Pancreas (tissue), 10 donors: ENCODE results near the gene RASIP1. TPM values are rescaled to one million over a fixed set of nuclear protein-coding genes. Genes with fewer than 3 reads are reported as not detected.

Experiments used
- ATAC-seq, 4 donors: fragments of 200-7000 bp; cut with Tn5 transposase; one replicate each; pipeline versions ENCODE4 v1.8.0 to v1.9.1; 2020; ENCODE audit warnings: mild to moderate bottlenecking in 4 of 4, moderate library complexity in 4 of 4
- DNase-seq, 6 donors: peaks; one replicate each; pipeline ENCODE4 v3.0.0-alpha.2; 2020
- FAIRE-seq: peaks from 2 replicates; lab custom pipeline; 2012; peaks lifted over from hg19 to GRCh38; lab: Jason Lieb, UNC
- H3K27ac ChIP-seq, 4 donors: fragments of 200-600 bp; sonication (generic); 1 replicate in 3 of 4; 2 replicates in 1 of 4; pipeline versions ENCODE4 v1.5.0 to v1.8.0; 2020
- H3K27me3 ChIP-seq, 4 donors: fragments of 200-600 bp; one replicate each; pipeline ENCODE4 v1.8.0; 2021
- H3K36me3 ChIP-seq, 3 donors: fragments of 200-600 bp; sonication (generic) in 1 of 3; one replicate each; pipeline versions ENCODE4 v1.5.0 to v1.8.0; 2020 to 2021
- H3K4me1 ChIP-seq, 3 donors: fragments of 200-600 bp; one replicate each; pipeline ENCODE4 v1.8.0; 2021
- H3K4me3 ChIP-seq, 4 donors: fragments of 200-600 bp; sonication (generic) in 2 of 4; one replicate each; pipeline versions ENCODE4 v1.5.0 to v1.8.0; 2020 to 2021
- H3K9me3 ChIP-seq, 4 donors: fragments of 200-600 bp; one replicate each; pipeline ENCODE4 v1.8.0; 2021
- WGBS, 2 donors: extraction: QIAGEN DNeasy Blood & Tissue Kit; methylation state at CpG; one replicate each; pipeline ENCODE4 v1.1.7; 2013; 5-methylcytosine and 5-hydroxymethylcytosine counted together
- intact Hi-C, 3 donors: fragments of 100-400 bp; cut with DNase I; formaldehyde crosslinking; loops; one replicate each; pipeline versions ENCODE4 v1.11.1 to v1.14.2; 2022
- polyA plus RNA-seq, 2 donors: library from polyadenylated mRNA; stranded (reverse); fragments of 200-250 nt; gene quantifications; one replicate each; pipeline ENCODE4 v1.2.3, GENCODE V29; 2013
- total RNA-seq, 6 donors: library from RNA; stranded (reverse); fragmentation: NEBNext Ultra II Directional in 4 of 6; extraction: Animal tissue kit (Norgen Biotek cat#: 25700) in 4 of 6; gene quantifications; one replicate each; pipeline versions ENCODE4 v1.2.1 to v1.2.4, GENCODE V29; 2021 to 2023
- TF ChIP-seq, protein P1 (sequence below), 4 donors: fragments of 200-600 bp; sonication (generic) in 3 of 4; IDR thresholded peaks; one replicate each; pipeline versions ENCODE4 v1.5.0 to v1.8.0; 2021; ENCODE audit warnings: antibody characterized with exemption in 4 of 4
- donor health status: healthy with polysubstance abuse.
- donor health status: DM: no; HTN: no; CAD: no; lungs with moderate emphysema.
- donor health status: DM: no; HTN: no; CAD: no.
- donor health status: control.
- donor health status: control.
- donor health status: Bipolar disorder and iron deficiency.
- donor health status: DM: yes; HTN: yes; CAD: no.
- donor health status: DM: no; HTN: no; CAD: no.
- donor health status: DM: no; HTN: no; CAD: no.
- donor health status: DM: yes; HTN: yes; CAD: no.

Gene RASIP1
- total and polyA plus RNA-seq, 8 donors, result 5.3 to 40.9 (median 7.7) TPM

DNA sequence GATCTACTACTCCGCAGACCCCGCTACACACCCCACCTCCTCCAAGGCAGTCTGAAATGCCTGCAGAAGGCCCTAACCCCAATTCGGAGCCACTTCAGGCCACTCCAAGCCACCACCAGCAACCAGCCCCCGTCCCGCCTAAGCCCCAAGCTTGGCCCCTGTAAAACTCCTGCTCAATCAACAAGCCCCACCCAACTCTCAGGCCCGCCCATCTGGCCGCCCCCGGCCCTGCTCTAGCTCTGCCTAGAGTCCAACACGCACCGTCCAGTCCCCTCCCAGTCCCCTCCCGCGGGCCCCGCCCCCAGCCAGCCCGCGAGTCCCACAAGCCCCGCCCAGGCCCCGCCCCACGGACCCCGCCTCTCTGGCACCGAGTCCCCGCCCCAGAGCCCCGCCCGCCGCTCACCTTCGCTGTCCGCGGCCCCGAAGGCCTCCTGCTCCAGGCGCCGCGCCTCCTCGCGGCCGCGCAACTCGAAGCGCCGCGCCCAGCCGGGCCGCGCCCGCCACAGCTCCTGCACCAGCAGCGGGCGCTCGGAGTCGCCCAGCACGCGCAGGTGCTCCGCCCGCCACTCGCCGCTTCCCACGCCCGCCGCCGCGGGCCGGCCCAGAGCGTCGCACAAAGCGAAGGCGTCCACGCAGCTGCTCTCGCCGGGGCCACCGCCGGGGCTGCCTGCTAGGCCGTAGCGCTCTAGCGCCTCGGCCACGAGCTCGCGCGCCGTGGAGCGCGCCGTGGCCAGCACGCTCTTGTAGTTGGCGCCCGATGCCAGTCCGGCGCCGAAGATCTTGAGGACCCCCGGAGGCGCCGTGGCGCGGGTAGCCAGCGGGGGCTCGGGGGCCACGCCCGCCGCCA, 1.6 kb downstream of the RASIP1 start:
- DNase-seq (peak; percentile 95 to 99 (median 98)), ATAC-seq (peak; percentile 77 to 85 (median 82)), FAIRE-seq (no peak)
- H3K4me3 ChIP-seq, result peak overlapping the region; percentile 35 to 80 (median 60)
- peaks cover 0 to 10% (median 7%) of the 10 kb centered on the region in 3 donors for H3K4me1 ChIP-seq
- H3K36me3 ChIP-seq, result no peaks in the 10 kb centered on the region
- 1 to 2% methylated on average over 62 to 96 of the region's 96 CpGs for WGBS, 2 donors
- TF ChIP-seq, protein P1, sequence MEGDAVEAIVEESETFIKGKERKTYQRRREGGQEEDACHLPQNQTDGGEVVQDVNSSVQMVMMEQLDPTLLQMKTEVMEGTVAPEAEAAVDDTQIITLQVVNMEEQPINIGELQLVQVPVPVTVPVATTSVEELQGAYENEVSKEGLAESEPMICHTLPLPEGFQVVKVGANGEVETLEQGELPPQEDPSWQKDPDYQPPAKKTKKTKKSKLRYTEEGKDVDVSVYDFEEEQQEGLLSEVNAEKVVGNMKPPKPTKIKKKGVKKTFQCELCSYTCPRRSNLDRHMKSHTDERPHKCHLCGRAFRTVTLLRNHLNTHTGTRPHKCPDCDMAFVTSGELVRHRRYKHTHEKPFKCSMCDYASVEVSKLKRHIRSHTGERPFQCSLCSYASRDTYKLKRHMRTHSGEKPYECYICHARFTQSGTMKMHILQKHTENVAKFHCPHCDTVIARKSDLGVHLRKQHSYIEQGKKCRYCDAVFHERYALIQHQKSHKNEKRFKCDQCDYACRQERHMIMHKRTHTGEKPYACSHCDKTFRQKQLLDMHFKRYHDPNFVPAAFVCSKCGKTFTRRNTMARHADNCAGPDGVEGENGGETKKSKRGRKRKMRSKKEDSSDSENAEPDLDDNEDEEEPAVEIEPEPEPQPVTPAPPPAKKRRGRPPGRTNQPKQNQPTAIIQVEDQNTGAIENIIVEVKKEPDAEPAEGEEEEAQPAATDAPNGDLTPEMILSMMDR (IDR thresholded peaks at IDR 0.05), result peak in 2 of 4 donors; percentile 22 to 37
- intact Hi-C loops, result no loop called here
- peak overlapping the region; percentile 81 to 92 (median 90) for H3K27ac ChIP-seq
- H3K9me3 ChIP-seq, result no peaks in the 10 kb centered on the region
- H3K27me3 ChIP-seq, result no peaks in the 10 kb centered on the region

DNA sequence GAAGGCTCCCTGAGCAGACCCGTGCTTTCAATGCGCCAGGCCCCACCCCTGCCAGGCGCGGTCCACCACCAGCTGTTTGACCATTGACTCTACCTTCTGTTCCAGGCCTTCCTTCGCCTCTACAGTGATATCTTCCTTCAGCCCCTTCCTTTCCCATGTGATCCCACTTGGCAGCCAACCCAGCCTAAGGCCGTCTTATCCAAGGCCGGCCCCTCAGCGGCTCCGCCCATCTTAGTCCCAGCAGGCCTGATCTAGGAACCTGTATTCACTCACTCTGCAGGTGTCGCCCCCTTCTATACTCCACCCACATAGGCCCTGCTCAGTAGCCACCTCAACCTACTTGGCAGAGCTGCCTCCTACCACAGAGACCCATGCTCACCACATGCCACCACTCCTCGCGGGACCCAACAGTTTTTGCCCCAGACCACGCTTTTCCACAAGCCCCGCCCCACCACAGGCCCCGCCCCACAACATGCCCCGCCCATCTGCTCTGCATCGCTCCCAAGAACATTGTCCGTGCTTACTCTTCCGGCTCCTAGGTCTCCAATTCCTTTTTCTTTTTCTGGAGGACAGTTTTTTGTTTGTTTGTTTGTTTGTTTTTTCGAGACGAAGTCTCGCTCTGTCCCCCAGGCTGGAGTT, 2.9 kb downstream of the RASIP1 start:
- FAIRE-seq, result no peak
- intact Hi-C loops, result no loop called here
- Histone ChIP-seq H3K36me3 (no peaks in the 10 kb centered on the region), H3K9me3 (no peaks in the 10 kb centered on the region), H3K27ac (peak overlapping the region in 2 of 4 donors; percentile 55 to 56), H3K4me1 (peaks cover 0 to 10% (median 7%) of the 10 kb centered on the region in 3 donors), H3K4me3 (peak overlapping the region in 2 of 4 donors; percentile 60 to 80), H3K27me3 (no peaks in the 10 kb centered on the region)
- TF ChIP-seq, protein P1 (IDR thresholded peaks at IDR 0.05), result no peak
- peak; percentile 78 to 95 (median 92) for DNase-seq
- WGBS, 2 donors, result 28 to 33% methylated on average over 22 of the region's 22 CpGs
- ATAC-seq, result peak; percentile 39 to 58 (median 56)

DNA sequence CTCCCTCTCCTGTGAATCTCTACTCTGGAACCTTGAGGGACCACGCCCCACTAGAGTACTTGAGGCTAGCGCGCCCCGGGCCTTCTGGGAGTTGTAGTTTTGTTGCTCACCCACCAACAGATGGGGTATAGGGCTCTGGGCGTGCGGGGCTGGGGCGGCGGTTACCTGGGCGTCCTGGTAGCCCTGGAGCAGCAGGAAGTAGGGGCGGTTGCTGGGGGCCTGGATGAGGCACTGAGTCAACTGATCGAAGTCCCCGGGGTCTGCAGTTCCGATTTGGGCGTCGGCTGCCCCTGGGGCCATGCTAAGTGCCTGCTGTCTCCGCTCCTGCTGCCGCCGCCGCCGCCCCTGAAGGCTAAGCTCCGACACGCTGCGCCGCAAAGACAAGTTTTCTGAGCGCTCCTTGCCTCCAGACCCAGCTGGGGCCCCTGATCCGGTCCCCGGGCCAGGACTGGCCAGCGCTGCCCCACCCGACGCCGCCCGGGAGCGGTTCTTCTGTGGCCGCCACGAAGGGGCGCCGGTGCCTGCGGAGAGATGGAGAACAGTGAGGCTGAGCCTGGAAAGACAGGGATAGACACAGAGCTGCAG, 5.3 kb downstream of the RASIP1 start:
- ATAC-seq, result no peak
- FAIRE-seq, result no peak
- 71 to 75% methylated on average over 33 to 38 of the region's 38 CpGs for WGBS, 2 donors
- DNase-seq, result no peak
- Histone ChIP-seq H3K4me1 (peaks cover 0 to 10% (median 7%) of the 10 kb centered on the region in 3 donors), H3K4me3 (no peak overlapping the region), H3K27me3 (no peaks in the 10 kb centered on the region), H3K9me3 (no peaks in the 10 kb centered on the region), H3K36me3 (no peaks in the 10 kb centered on the region), H3K27ac (no peak overlapping the region)
- intact Hi-C loops, result no loop called here
- TF ChIP-seq, protein P1 (IDR thresholded peaks at IDR 0.05), result no peak

DNA sequence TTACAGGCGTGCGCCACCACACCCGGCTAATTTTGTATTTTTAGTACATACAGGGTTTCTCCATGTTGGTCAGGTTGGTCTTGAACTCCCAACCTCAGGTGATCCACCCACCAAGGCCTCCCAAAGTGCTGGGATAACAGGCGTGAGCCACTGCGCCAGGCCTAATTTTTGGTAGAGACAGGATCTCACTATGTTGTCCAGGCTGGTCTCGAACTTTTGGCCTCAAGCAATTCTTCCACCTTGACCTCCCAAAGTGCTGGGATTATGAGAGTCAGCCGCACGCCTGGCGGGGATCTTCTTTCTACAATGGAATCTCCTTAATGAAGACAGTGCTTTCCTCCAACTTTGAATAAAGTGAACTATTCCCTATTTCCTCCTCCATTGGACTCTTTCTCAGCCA, 5.8 kb downstream of the RASIP1 start:
- no peaks in the 10 kb centered on the region for H3K36me3 ChIP-seq
- TF ChIP-seq, protein P1 (IDR thresholded peaks at IDR 0.05), result no peak
- DNase-seq (no peak), FAIRE-seq (no peak), ATAC-seq (no peak)
- WGBS, 2 donors, result 96 to 98% methylated on average over 9 of the region's 9 CpGs
- no peaks in the 10 kb centered on the region for H3K27me3 ChIP-seq
- no peak overlapping the region for H3K4me3 ChIP-seq
- peaks cover 0 to 10% (median 7%) of the 10 kb centered on the region in 3 donors for H3K4me1 ChIP-seq
- H3K9me3 ChIP-seq, result no peaks in the 10 kb centered on the region
- H3K27ac ChIP-seq, result no peak overlapping the region
- intact Hi-C loops, result no loop called here
